Activated T-helper 1 cell treated with Interleukin-2 at 50 U/mL for 16 hours (primary cell): ENCODE results near the gene POU3F1.

Experiments used
- DNase-seq: peaks from one replicate; pipeline ENCODE4 v3.0.0-alpha.2; 2020; ENCODE audit warnings: low read depth

The POU3F1 gene

DNA sequence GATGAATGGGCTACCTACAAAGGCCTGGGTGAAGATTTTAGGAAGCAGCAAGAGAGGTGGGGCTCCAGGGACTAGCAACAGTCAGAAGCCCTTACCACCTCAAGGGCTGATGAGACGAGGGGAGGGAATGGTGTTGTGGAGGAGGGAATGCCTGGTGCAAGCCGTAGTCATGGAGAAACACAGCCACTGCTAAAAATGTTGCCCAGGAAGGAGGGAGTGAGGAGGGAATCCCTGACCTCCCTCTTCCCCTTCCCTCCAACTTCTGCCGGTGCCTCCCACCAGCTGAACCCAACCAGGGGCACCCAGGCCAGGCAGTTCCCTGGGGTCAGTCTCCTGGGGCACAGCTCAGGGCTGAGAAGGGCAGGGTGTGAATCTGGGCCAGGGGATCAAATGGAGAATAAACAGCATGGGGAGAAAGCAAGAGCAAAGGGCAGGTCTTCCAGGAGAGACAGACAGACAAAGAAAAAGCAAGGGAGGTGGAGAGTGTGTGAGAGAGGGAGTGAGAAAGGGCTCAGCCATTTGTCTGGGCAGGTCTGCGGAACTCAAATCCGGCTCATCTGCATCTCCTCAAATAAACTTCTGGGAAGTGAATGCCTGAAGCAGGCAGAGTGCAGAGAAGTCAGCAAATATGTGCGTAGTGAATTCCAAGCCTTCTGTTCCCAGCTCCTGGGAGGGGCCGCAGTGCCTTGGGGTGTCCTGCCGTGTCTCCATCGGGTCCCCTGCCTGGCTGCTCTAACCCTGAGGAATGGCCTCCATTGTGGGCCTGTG is 27.1 kb upstream of the POU3F1 start:
- DNase-seq: no peak

DNA sequence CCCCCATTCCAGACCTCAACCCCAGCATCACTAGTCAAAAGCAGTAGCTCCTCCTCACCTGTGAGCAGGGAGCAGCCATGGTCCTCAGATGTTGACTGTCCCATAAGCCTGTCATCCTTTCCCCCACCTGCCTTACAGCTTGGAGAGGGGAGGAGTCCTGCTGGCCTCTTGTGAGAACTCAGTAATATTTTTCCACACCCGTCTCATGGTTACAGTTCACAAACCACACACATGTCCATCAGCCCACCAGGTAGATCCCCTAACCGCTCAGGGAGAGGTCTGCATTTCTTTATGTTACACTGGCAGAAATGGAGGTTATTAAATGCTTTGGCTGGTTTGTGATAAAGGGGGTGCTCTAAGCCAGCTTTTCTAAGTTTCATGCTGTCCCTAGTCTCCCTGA is 26.3 kb upstream of the POU3F1 start:
- no peak for DNase-seq

DNA sequence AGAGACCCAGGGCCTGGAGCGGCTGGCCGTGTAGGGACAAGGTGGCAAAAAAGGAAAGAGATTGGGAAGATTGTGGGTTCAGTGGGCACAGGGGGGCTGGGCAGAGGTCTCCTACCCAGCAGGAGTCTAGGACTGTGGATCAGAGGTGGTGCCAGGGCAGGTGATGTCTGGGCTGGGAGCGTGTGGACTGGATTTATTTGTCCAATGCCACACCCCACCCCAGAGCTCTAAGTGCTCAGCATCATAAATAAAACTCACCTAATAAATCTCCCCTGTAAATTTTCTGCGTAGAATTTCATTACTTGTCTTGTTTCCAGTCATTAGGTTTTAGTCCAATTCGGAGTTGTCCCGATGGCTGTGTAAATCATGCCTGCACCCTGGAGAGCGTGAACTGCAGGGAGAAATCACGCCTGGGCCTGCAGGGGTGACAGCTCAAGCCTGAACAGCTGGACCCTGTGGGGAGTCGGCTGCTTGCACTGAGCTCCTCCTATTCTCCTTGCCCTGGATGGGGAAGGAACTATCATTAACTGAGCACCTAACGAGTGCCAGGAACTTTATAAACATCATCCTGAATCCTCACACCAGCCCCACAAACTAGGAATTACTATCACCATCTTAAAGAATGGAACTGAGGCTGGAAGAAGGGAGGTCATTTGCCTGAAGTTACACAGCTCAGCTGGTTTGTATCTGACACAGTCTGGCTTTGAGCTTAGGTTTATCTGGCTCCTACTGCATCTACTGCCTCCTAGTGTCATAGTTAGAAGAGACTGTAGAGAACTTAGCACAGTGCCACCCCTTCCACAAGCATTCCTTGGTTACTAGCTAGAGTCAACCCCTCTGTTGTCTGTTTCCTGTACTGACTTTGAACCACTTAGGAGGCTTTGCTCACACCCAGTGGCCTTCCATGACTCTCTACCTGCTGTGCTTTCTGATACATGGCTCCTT is 25.0 kb upstream of the POU3F1 start:
- DNase-seq: no peak

DNA sequence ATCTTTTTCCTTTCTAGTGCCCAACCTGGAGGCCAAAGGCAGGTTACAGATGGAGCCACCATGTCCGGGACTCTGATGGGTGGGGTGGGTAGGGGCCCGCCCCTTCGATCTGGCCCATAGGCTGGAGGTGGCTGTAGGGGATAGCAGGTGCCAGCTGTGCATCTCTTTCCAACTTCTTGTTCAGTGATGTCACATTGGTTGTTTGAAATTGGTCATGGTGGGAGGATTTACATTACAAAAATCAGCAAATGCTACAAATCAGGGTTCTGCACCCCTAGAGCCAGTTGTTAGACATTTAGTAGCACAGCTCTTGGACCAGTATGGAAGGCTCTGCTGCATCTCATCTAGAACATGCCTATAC is 22.4 kb upstream of the POU3F1 start:
- no peak for DNase-seq

DNA sequence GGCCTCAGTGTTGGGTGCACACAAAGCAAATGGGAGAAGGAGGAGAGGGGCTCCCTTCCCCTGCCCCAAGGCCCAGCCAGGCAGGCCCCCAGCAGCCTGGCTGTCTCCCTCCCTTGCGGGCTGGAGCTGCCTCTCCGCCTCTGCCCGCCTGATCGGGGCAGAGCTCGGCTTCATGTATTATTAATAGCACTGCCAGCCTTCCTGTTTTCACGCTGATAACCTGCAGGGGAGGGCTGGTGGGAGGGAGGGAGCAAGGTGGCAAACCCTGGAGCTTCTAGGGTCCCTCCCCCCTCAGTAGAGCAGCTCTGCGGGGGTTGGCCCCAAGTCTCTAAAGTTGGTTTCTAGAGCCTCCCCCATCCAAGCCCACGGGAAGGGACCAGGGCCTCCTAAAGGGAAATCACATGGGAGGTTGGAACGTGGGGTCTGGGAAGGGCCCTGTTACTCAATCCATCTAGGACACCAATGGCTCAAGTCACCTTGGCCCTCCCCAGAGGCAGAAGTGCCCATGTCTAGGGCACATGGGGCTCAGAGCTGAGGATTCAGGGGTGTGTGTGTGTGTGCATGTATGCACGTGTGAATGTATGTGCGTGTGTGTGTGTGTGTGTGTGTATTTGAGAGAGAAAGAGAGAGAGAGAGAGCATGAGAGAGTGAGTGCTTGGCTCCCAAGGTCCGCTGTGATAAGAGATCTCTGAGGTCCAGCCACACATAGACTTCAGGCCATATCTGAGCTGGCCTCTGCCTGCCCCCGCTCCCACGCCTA is 21.8 kb upstream of the POU3F1 start:
- no peak for DNase-seq

DNA sequence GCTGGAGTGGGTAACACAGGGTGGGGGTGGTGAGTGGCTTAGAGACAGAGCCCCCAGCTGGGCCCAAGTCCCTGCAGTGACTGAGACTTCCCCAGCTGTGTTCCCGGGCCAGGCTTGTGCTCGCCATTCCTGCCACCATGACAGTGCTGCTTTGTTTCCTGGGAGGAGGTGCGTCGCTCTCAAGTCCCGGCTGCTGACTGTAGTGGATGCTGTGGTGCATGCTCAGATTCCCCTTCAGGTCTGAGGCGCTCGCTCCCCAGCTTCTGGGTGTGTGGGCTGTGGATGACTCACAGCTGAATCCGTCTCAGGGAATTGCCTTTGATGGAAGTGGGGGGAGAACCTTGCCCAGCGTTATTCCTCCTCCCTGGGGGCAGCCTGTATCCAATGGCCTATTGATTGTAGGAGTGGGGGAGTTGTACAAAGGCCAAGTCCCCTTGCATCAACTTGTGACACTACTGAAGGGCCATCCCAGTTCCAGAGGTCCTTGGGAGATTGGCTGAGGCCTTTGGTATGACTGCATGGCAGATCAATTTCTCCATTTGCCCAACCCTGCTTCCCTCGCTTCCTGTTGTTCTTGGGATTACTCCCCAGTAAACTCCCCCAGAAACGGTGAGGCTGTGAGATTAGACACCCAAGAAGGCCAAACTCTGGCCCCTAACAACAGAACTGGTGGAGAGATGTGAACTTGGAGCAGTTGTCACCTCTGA is 17.8 kb upstream of the POU3F1 start:
- no peak for DNase-seq

DNA sequence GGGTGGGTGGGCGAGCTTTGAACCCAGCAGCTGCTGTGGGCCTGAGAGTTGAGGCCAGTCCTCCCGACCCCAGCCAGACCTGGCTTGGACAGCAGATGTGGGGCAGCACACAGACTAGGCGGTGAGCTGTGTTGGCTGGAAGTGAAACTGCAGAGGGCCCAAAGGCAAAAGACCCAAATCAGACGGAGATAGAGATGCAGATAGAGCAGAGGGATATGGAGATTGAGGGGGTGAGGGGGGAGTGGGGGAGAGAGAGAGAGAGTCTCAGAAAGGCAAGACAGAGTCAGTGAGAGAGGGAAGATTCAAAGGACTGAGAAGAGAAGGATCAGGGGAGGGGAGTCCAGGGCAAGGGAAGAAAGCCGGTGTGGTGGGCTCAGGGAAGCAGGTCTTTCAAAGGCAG is 17.0 kb upstream of the POU3F1 start:
- DNase-seq: no peak

DNA sequence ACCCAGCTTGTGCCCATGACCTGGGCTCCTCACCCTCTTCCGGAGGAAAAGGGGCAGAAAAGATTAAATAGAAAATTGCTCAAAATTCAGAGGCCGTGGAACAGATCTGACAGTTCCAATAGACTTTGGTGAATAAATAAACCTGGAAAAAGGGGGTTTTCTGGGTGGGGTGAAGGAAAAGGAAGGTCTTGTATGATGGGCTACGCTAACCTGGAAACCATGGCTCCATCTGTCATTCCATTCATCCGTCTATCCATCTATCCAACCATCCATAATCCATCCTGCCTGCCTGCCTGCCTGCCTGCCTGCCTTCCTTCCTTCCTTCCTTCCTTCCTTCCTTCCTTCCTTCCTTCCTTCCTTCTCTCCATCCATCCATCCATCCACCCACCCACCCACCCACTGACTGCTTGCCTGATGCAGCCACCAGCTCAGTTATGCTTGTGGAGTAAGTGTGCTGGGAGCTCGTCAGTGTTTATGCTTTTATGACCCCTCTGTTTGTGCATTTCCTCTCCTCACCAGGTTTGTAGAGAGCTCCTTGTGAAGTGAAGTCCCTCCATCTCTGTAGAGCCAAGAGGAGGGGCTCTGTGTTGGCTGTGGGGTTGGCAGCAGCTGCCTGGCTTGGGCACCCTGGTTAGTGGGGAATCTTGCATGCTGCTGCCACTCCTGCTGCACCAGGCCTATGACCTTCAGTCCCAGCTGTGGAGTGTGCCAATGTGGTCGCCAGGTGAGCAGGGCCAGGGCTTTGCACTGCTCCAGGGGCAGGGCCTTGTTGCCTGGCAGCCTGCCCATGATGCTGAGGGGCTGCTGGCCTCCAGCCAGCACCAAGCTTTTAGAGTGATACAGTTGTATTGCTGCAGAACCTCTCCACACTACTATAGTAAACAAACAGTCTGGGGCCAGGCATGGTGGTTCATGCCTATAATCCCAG is 16.0 kb upstream of the POU3F1 start:
- no peak for DNase-seq

DNA sequence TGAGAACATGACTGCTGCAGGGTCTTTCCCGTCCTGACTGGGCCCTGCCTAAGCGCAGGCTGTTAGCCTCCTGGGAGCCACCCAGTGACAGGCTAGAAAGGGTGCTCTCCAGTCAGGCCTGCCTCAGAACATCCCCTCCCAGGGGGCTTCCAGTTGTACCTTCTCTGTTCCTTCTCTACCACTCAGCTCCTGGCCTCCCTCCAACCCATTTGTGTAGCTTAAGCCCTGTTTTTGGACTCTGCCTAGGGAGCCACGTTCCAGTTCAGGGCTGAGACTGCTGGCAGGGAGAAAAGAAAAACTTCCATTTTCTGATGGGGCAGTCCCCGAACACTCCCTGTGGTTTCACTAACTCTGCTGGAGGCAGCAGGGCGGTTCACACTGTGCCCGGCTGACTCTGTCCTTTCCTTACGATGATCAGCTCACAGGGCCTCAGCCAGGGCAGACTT is 15.3 kb upstream of the POU3F1 start:
- DNase-seq: no peak

DNA sequence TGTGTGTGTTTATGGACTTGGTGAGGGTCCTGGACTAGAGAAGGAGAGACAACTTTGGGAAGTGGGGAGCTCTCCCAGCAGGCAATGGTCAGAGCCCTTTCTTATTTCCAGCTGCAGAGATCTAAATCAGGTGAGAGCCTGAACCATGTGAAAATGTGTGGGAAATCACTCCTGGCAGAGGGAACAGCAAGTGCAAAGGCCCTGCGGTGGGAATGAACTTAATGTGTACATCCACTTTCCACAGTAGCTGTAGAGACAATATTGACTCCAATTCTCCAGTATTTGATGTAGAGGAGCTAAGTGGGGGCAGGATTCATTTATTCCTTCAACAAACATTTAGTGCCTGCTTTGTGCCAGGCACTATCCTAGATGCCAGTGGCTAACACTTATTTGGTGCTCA is 14.7 kb upstream of the POU3F1 start:
- DNase-seq: no peak

DNA sequence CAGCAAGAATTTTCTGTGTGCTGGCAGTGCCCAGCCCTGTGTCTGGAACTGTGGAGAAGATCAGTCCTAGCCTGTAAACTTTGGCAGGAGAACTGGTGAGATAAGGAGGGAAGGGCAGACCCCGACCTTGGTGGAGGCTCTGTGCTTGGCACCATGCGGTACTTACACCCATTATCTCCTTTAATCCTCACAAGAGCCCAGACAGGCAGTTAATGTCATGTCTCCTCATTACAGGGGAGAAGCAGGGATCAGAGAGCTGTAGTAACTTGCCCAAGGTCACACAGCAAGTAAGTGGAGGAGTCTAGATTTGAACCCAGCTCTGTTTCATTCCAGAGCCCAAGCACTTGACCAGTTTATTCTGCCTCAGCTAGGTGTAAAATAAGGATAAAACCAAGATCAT is 13.9 kb upstream of the POU3F1 start:
- no peak for DNase-seq

DNA sequence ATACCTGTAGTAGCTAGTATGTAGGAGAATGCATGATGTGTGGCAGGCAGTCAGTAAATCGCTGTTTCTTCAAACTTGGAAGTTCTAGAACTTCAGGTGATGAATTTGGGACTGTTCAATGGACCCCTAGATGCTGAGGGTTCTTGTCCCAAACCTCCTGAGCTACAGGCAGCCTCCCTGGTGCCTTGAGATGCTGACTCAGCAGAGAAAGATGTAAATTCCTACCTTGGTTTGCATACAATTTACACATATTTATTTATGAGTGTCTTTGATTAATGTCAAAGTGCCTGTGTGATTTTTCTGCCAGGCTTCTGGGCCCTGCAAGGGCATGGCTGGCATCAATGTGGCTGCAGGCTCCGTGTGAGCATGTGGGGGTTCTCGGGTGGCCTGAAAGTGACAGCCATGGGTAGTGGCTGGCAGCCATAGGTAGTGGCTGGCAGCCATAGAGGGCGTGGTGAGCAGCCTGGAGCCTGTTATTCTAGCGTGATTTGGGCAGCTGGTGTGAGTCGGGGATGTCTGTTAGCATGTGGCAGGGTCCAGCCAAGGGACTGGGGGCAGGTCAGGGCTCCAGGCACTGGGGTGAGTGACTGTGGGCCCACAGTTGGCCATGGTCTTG is 13.2 kb upstream of the POU3F1 start:
- no peak for DNase-seq

DNA sequence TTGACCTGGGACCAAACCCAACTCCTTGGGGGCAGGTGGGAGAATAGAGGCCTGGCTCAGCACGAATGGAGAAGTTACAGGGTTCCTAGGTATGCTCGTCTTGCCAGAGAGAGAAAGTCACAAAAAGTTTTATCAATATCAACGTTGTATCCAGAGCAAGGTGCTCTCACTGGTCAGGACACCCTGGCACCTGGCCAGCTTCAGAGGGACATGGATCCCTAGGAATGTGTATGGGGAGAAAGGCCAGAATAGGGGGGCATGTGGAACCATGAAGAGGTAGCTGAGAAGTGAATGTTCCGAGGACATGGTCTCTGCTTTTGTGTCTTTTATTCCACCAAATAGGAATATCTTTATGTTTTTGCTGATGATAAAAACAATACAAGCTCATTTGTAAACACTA is 9.4 kb upstream of the POU3F1 start:
- no peak for DNase-seq

DNA sequence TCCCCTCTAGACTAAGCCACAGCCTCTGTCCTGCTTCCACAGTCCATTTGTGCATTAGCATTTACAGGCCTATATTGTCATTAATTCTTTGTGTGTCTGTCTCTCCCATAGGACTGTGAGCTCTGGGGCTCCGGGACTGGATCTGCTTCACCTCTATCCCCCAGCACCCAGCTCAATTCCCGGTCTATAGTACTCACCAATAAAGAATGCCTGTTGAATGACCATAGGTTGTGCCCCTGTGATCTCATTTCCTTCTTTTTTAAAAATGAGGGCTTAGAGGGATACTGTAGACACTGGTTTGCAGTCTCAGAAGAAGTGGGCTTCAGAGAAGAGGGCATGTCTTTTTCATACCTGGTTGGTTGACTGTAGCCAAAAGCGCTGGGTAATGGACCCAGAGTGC is 8.8 kb upstream of the POU3F1 start:
- no peak for DNase-seq

DNA sequence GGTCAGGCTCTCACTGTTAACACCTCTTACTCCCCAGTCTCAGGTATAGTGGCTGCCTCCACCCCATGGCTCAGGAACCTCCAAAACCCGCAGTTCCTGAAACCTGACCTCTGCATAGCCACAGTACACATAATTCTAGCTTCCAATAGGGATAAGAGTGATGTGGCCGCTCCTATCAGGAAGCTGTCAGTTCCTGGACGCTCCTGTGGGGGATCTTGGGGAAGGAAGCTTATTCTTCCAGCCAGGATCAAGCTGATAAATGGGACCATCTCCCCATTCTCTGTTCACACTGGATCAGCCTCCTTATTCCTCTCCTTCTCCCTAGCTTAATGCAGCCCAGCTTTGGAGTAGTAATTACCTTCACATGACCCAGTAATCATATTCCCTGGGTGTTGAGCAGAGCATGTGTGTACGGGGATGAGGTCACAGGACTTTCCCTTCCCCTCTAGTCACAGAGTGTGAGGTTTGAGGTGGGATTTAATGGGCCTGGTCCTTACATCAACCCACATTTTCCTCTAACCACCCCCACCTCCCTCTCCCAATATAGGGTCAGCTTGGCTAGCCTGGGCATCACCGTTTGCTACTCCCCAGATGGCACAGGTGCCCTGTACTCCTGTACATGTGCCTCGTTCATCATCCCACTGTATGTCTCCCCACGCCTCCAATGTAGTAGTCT is 7.0 kb upstream of the POU3F1 start:
- DNase-seq: no peak

DNA sequence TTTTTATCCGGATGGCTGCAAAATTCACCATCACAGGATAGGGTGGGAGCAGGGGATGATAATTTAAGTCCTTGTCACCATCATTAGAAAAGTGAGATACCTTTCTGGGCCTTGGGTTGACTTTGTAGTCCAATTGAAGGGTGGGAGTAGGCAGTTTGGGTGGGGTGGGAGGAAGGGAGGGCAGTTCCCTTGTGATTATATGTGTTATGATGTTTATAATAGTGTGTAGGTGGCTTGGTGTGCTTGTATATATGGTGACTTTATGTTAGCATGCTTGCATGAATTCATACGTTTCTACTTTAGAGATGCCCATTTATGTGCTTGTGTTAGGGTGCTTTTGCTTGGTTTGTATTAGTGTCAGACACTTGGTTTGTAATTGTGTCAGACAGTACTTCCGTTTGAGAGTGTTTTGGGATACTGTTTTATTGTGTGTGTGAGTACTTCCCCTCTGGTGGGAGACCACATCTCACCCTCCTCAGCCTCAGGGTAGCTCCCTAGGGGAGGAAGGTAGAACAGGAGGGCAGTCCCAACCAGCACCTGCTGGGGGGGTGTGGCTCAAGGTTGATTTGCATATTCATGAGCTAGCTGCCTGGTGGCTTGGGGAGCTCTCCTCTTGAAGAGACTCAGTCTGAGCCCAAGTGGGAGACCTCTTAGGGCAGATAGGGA is 6.3 kb upstream of the POU3F1 start:
- DNase-seq: no peak

DNA sequence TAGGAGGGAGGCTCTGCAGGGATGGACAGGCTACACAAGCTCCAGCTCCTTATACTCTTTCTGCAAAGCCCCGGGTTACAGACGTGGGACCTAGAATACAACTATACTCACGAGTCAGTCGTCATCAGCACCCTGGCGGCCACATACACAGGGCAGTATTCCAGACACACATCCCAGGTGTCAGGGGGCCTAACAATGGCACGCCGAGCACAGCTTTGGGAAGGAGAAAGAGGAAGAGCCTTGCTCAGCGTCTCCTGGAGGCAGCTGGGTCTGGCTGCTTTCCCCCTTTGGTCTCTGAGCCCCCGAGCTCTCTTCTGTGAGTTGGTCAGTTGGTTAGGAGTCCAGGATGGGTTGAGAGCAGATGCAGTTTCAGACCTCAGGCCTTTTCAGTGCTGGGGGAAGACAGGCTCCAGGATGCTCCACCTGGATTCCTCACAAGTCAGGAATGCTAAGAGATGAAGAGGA is 4.5 kb upstream of the POU3F1 start:
- DNase-seq: no peak

DNA sequence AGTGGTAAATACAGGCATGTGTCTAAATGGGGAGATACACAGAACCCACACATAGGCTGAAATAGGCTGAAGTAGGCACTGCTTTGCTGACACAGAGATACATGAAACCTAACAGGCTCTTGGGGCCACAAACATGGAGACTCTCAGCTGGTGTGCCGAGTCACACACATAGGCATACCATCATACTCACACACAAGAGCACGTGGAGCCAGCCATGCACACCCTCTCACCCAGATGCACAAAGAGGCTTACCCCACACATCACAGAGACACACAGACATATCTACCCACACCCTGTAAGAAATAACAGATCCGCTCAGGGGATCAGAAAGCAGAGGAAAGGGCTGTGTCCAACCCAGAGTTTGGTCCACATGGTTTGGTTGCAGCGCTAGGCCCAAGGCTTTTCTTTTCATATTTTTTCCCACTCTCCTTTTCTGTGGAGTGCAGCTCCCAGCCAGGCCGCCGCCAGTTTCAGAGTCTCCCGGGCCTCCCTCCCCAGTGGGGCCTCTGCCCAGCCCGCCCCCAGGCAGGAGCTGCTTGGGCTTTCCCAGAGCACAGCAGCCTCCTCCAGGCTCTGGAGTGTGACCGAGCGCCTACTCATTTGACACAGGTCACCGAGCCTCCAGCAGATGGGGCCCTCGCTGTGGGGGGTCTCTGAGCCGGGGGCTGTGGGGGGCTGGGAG is 3.9 kb upstream of the POU3F1 start:
- DNase-seq: no peak
